Keratinocyte (primary cell): ENCODE results near the gene ERC2. TPM values are rescaled to one million over a fixed set of nuclear protein-coding genes. Genes with fewer than 3 reads are reported as not detected.

Experiments used
- DNase-seq: peaks from one replicate; pipeline ENCODE4 v3.0.0-alpha.2; 2011; ENCODE audit warnings: low read depth, missing footprints, low spot score
- FAIRE-seq: peaks from 2 replicates; lab custom pipeline; 2011; peaks lifted over from hg19 to GRCh38; lab: Jason Lieb, UNC
- H2AFZ ChIP-seq: 2 replicates; pipeline ENCODE4 v1.6.0; 2012; ENCODE audit warnings: low read length, control low read depth, inconsistent platforms; ENCODE audit not compliant: control insufficient read depth
- H3K27ac ChIP-seq: 2 replicates; pipeline ENCODE4 v1.5.1; 2011; ENCODE audit warnings: low read length; ENCODE audit not compliant: control insufficient read depth, insufficient read depth
- H3K27me3 ChIP-seq: 3 replicates; pipeline ENCODE4 v1.6.0; 2011; ENCODE audit warnings: low read length; ENCODE audit not compliant: control insufficient read depth, insufficient read depth; ENCODE audit errors: extremely low read depth
- H3K36me3 ChIP-seq, 2 experiments: 2 replicates in 1 of 2; 3 replicates in 1 of 2; pipeline ENCODE4 v1.5.1; 2011; ENCODE audit warnings: low read length in 2 of 2, mild to moderate bottlenecking in 1 of 2; ENCODE audit not compliant: control insufficient read depth in 2 of 2, insufficient read depth in 2 of 2; ENCODE audit errors: extremely low read depth in 1 of 2
- H3K4me1 ChIP-seq: 3 replicates; pipeline ENCODE4 v1.5.1; 2011; ENCODE audit warnings: low read length; ENCODE audit not compliant: control insufficient read depth, insufficient read depth; ENCODE audit errors: extremely low read depth
- H3K4me2 ChIP-seq: 3 replicates; pipeline ENCODE4 v1.6.0; 2011; ENCODE audit warnings: low read depth, low read length; ENCODE audit not compliant: control insufficient read depth, insufficient read depth; ENCODE audit errors: extremely low read depth
- H3K4me3 ChIP-seq, 3 experiments: fragments of 200-600 bp in 1 of 3; sonication (generic) in 1 of 3; 2 replicates in 2 of 3; 3 replicates in 1 of 3; pipeline ENCODE4 v1.5.1; 2011 to 2016; ENCODE audit warnings: low read length in 3 of 3, mild to moderate bottlenecking in 3 of 3, control low read depth in 2 of 3, inconsistent platforms in 1 of 3, low read depth in 1 of 3, mixed read lengths in 1 of 3, mixed run types in 1 of 3, moderate library complexity in 1 of 3; ENCODE audit not compliant: control insufficient read depth in 2 of 3, insufficient read depth in 2 of 3; ENCODE audit errors: extremely low read depth in 1 of 3
- H3K79me2 ChIP-seq: 2 replicates; pipeline ENCODE4 v1.6.0; 2012; ENCODE audit warnings: low read length; ENCODE audit not compliant: control insufficient read depth, insufficient read depth
- H3K9ac ChIP-seq: 3 replicates; pipeline ENCODE4 v1.6.0; 2011; ENCODE audit warnings: low read length; ENCODE audit not compliant: control insufficient read depth, insufficient read depth; ENCODE audit errors: extremely low read depth
- H3K9me1 ChIP-seq: 3 replicates; pipeline ENCODE4 v1.6.0; 2011; ENCODE audit warnings: low read length; ENCODE audit not compliant: control insufficient read depth, insufficient read depth; ENCODE audit errors: extremely low read depth
- H3K9me3 ChIP-seq: 2 replicates; pipeline ENCODE4 v1.5.1; 2012; ENCODE audit warnings: low read depth, low read length; ENCODE audit not compliant: control insufficient read depth
- H4K20me1 ChIP-seq: 3 replicates; pipeline ENCODE4 v1.6.0; 2011; ENCODE audit warnings: low read length; ENCODE audit not compliant: control insufficient read depth, insufficient read depth; ENCODE audit errors: extremely low read depth
- EZH2 ChIP-seq: IDR thresholded peaks from one replicate; pipeline ENCODE4 v1.6.1; 2012; ENCODE audit warnings: inconsistent platforms, mild to moderate bottlenecking, low read length, moderate library complexity
- dilution Hi-C: fragments of 300-500 bp; cut with MboI; formaldehyde crosslinking; loops from one replicate; pipeline ENCODE4 v1.7.0; 2020; ENCODE audit warnings: low sequenced_read_pairs; ENCODE audit not compliant: extremely low pct_ligation_motif_present
- polyA plus RNA-seq, 5 experiments: library from polyadenylated mRNA; depleted of rRNA in 3 of 5; stranded (reverse) in 3 of 5; stranded (forward) in 1 of 5; unstranded in 1 of 5; fragments of >200 nt; gene quantifications; 1 replicate in 1 of 5; 2 replicates in 3 of 5; 3 replicates in 1 of 5; pipeline versions ENCODE4 v1.2.1 to v1.2.3, GENCODE V29; 2011 to 2012; ENCODE audit warnings: missing spikeins in 2 of 5, low read depth in 1 of 5, low replicate concordance in 1 of 5
- TF ChIP-seq, protein P1 (sequence below), 3 experiments: IDR thresholded peaks in 1 of 3; conservative IDR thresholded peaks in 1 of 3; optimal IDR thresholded peaks in 1 of 3; 2 replicates in 2 of 3; 3 replicates in 1 of 3; pipeline versions ENCODE3 to v1.5.1; 2011; ENCODE audit warnings: low read length in 3 of 3, mild to moderate bottlenecking in 3 of 3, moderate library complexity in 2 of 3, control low read depth in 1 of 3, inconsistent platforms in 1 of 3; ENCODE audit not compliant: insufficient read depth in 2 of 3; ENCODE audit errors: extremely low read depth in 1 of 3

ERC2 gene
- polyA plus RNA-seq, 1 donor (not counting 4 experiments of a cell fraction or from before 2014, with no cell fraction given) = 0.08 TPM

DNA sequence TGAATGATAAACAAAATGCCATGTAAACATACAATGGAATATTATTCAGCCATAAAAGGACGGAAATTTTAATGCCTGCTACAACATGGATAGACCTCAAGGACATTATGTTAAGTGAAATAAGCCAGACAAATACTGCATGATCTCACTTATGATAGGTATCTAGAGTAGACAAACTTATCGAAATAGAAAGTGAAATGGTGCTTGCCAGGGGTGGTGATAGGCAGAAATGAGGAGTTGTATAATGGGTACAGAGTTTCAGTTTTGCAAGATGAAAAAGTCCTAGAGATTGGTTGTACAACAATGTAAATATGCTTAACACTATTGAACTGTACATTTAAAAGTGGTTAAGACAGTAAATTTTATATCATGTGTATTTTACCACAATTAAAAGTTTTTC is 287.8 kb downstream of the ERC2 start:
- Histone ChIP-seq H2AFZ (no peak overlapping the region), H3K4me3 (no peak overlapping the region), H3K4me2 (no peak overlapping the region), H3K4me1 (no peaks in the 10 kb centered on the region), H3K27me3 (no peaks in the 10 kb centered on the region), H4K20me1 (no peaks in the 10 kb centered on the region), H3K9me1 (no peaks in the 10 kb centered on the region), H3K79me2 (no peaks in the 10 kb centered on the region), H3K36me3 (no peaks in the 10 kb centered on the region), H3K9ac (no peak overlapping the region), H3K27ac (no peak overlapping the region), H3K9me3 (no peaks in the 10 kb centered on the region)
- TF ChIP-seq, protein P1, sequence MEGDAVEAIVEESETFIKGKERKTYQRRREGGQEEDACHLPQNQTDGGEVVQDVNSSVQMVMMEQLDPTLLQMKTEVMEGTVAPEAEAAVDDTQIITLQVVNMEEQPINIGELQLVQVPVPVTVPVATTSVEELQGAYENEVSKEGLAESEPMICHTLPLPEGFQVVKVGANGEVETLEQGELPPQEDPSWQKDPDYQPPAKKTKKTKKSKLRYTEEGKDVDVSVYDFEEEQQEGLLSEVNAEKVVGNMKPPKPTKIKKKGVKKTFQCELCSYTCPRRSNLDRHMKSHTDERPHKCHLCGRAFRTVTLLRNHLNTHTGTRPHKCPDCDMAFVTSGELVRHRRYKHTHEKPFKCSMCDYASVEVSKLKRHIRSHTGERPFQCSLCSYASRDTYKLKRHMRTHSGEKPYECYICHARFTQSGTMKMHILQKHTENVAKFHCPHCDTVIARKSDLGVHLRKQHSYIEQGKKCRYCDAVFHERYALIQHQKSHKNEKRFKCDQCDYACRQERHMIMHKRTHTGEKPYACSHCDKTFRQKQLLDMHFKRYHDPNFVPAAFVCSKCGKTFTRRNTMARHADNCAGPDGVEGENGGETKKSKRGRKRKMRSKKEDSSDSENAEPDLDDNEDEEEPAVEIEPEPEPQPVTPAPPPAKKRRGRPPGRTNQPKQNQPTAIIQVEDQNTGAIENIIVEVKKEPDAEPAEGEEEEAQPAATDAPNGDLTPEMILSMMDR (optimal IDR thresholded peaks at IDR 0.05 in 1 of 3, IDR thresholded peaks at IDR 0.05 in 1 of 3, conservative IDR thresholded peaks at IDR 0.05 in 1 of 3; ENCODE audit: extremely low read depth in 1 of 3, insufficient read depth in 2 of 3, low read length in 3 of 3) = no peak
- TF ChIP-seq EZH2 = no peak
- dilution Hi-C loops = no loop called here
- FAIRE-seq (no peak), DNase-seq (no peak)

- no peaks in the 10 kb centered on the region for H4K20me1 ChIP-seq
- H3K4me3 ChIP-seq = no peak overlapping the region
- FAIRE-seq (no peak), DNase-seq (no peak)
- no peaks in the 10 kb centered on the region for H3K79me2 ChIP-seq
- no peaks in the 10 kb centered on the region for H3K9me1 ChIP-seq
- no peak overlapping the region for H3K9ac ChIP-seq
- H3K27ac ChIP-seq = no peak overlapping the region
- H3K4me1 ChIP-seq = no peaks in the 10 kb centered on the region
- H3K27me3 ChIP-seq = no peaks in the 10 kb centered on the region
- no peak overlapping the region for H2AFZ ChIP-seq
- no peaks in the 10 kb centered on the region for H3K9me3 ChIP-seq
- no peaks in the 10 kb centered on the region for H3K36me3 ChIP-seq
- TF ChIP-seq, protein P1 (optimal IDR thresholded peaks at IDR 0.05 in 1 of 3, IDR thresholded peaks at IDR 0.05 in 1 of 3, conservative IDR thresholded peaks at IDR 0.05 in 1 of 3; ENCODE audit: extremely low read depth in 1 of 3, insufficient read depth in 2 of 3, low read length in 3 of 3) = no peak
- no peak for TF ChIP-seq EZH2
- H3K4me2 ChIP-seq = no peak overlapping the region
- dilution Hi-C loops = no loop called here
Measured at GRCh38 chr3:56173601-56174000, 294.7 kb downstream of the ERC2 start.
